A549 (cell line): ENCODE measurements around the gene GSK3A.

Experiments used
- BHLHE40 ChIP-seq: IDR thresholded peaks from 2 replicates; pipeline ENCODE4 v1.6.1; 2012; ENCODE audit warnings: low read depth, low read length, inconsistent platforms
- CEBPB ChIP-seq, 2 experiments: fragments of >200 bp in 1 of 2; sonication (Bioruptor Twin) in 1 of 2; formaldehyde crosslinking in 1 of 2; IDR thresholded peaks; 2 replicates each; pipeline ENCODE4 v1.6.1; 2012 to 2016
- EP300 ChIP-seq, 2 experiments: fragments of >200 bp; sonication (Bioruptor Twin); formaldehyde crosslinking; IDR thresholded peaks; 2 replicates in 1 of 2; 3 replicates in 1 of 2; pipeline ENCODE4 v1.6.1; 2016 to 2017
- JUN ChIP-seq, 2 experiments: fragments of >200 bp; sonication (Bioruptor Twin); formaldehyde crosslinking; IDR thresholded peaks; 2 replicates in 1 of 2; 3 replicates in 1 of 2; pipeline ENCODE4 v1.6.1; 2016 to 2017
- POLR2A ChIP-seq: IDR thresholded peaks from 2 replicates; pipeline ENCODE4 v1.6.1; 2012; ENCODE audit warnings: mild to moderate bottlenecking, low read length
- POLR2AphosphoS2 ChIP-seq: conservative IDR thresholded peaks from 2 replicates; pipeline ENCODE4 v1.6.1; 2012; ENCODE audit warnings: low read length, improper control_type of control experiment, inconsistent platforms
- RFX5 ChIP-seq: fragments of 450-650 bp; IDR thresholded peaks from 2 replicates; pipeline ENCODE4 v1.7.1; 2014; ENCODE audit warnings: antibody characterized with exemption, mild to moderate bottlenecking, moderate library complexity
- ZNF302 ChIP-seq: fragments of 250-450 bp; sonication (Bioruptor Pico); IDR thresholded peaks from 2 replicates; pipeline ENCODE4 v1.9.0; 2021; ENCODE audit warnings: inconsistent platforms, mild to moderate bottlenecking, moderate library complexity
- TF ChIP-seq, protein P1 (sequence below): IDR thresholded peaks from 2 replicates; pipeline ENCODE4 v1.6.1; 2012
- TF ChIP-seq, protein P2 (sequence below): fragments of >200 bp; sonication (Bioruptor Twin); formaldehyde crosslinking; IDR thresholded peaks from 3 replicates; pipeline ENCODE4 v1.5.1; 2016
- TF ChIP-seq, protein P3 (sequence below): fragments of >200 bp; sonication (Bioruptor Twin); formaldehyde crosslinking; IDR thresholded peaks from 3 replicates; pipeline ENCODE4 v1.6.1; 2016
- TF ChIP-seq, protein P4 (sequence below): fragments of 200-600 bp; sonication (generic); IDR thresholded peaks from 2 replicates; pipeline ENCODE4 v1.6.1; 2016; ENCODE audit warnings: antibody characterized with exemption, mild to moderate bottlenecking, moderate library complexity

DNA sequence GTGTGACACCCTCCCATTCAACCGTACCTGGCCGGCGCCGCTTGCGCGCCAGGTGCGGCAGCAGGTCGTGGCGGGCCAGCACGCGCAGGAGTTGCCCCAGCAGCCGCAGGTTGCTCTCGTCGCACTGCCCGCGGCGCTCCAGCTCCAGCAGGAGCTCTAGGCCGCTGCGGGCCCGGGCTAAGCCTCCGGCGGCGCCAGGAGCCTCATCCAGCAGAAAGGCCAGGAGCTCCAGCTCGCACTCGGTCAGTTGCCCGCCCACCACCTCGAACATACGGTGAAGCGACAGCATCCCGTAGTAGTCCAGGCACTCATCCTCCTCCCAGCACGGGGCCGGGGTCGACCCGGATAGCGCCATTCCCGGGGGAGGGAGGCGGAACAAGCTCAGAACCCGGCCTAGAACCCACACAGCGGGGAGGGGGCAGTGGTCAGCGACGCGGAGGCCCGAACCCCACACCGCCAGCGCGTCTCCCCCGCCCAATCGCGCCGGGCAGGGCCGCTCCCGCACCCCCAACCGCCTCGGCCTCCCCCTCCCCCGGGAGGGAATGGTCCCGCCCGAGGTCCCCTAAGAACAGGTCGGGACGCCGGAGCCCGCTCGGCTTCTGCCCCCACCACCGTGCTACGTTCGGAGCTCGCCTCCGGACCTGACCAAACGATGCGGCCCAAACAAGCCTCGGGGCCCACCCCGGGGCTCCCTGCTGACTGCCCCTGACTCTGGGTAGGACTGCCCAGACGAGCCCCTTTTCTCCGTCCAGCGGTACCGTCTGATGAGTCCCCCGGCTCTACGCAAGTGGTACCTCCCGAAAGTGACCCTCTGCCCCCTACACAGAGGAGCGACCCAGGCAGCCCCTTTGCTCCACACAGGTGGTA, 25.5 kb downstream of the GSK3A start:
- TF ChIP-seq, protein P1, sequence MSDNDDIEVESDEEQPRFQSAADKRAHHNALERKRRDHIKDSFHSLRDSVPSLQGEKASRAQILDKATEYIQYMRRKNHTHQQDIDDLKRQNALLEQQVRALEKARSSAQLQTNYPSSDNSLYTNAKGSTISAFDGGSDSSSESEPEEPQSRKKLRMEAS: no peak
- TF ChIP-seq, protein P2, sequence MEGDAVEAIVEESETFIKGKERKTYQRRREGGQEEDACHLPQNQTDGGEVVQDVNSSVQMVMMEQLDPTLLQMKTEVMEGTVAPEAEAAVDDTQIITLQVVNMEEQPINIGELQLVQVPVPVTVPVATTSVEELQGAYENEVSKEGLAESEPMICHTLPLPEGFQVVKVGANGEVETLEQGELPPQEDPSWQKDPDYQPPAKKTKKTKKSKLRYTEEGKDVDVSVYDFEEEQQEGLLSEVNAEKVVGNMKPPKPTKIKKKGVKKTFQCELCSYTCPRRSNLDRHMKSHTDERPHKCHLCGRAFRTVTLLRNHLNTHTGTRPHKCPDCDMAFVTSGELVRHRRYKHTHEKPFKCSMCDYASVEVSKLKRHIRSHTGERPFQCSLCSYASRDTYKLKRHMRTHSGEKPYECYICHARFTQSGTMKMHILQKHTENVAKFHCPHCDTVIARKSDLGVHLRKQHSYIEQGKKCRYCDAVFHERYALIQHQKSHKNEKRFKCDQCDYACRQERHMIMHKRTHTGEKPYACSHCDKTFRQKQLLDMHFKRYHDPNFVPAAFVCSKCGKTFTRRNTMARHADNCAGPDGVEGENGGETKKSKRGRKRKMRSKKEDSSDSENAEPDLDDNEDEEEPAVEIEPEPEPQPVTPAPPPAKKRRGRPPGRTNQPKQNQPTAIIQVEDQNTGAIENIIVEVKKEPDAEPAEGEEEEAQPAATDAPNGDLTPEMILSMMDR: no peak
- TF ChIP-seq POLR2A: no peak
- TF ChIP-seq, protein P3, sequence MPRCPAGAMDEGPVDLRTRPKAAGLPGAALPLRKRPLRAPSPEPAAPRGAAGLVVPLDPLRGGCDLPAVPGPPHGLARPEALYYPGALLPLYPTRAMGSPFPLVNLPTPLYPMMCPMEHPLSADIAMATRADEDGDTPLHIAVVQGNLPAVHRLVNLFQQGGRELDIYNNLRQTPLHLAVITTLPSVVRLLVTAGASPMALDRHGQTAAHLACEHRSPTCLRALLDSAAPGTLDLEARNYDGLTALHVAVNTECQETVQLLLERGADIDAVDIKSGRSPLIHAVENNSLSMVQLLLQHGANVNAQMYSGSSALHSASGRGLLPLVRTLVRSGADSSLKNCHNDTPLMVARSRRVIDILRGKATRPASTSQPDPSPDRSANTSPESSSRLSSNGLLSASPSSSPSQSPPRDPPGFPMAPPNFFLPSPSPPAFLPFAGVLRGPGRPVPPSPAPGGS: no peak
- TF ChIP-seq ZNF302 (CRISPR knock-in tag): no peak
- TF ChIP-seq CEBPB (IDR thresholded peaks at IDR 0.05): no peak
- TF ChIP-seq, protein P4, sequence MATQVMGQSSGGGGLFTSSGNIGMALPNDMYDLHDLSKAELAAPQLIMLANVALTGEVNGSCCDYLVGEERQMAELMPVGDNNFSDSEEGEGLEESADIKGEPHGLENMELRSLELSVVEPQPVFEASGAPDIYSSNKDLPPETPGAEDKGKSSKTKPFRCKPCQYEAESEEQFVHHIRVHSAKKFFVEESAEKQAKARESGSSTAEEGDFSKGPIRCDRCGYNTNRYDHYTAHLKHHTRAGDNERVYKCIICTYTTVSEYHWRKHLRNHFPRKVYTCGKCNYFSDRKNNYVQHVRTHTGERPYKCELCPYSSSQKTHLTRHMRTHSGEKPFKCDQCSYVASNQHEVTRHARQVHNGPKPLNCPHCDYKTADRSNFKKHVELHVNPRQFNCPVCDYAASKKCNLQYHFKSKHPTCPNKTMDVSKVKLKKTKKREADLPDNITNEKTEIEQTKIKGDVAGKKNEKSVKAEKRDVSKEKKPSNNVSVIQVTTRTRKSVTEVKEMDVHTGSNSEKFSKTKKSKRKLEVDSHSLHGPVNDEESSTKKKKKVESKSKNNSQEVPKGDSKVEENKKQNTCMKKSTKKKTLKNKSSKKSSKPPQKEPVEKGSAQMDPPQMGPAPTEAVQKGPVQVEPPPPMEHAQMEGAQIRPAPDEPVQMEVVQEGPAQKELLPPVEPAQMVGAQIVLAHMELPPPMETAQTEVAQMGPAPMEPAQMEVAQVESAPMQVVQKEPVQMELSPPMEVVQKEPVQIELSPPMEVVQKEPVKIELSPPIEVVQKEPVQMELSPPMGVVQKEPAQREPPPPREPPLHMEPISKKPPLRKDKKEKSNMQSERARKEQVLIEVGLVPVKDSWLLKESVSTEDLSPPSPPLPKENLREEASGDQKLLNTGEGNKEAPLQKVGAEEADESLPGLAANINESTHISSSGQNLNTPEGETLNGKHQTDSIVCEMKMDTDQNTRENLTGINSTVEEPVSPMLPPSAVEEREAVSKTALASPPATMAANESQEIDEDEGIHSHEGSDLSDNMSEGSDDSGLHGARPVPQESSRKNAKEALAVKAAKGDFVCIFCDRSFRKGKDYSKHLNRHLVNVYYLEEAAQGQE: no peak
- TF ChIP-seq POLR2AphosphoS2: no peak
- no peak for TF ChIP-seq BHLHE40
- TF ChIP-seq JUN (IDR thresholded peaks at IDR 0.05): no peak
- TF ChIP-seq RFX5: no peak
- no peak for TF ChIP-seq EP300 (IDR thresholded peaks at IDR 0.05)
